GM21723 (cell line): ENCODE measurements around the gene COBL.

Experiments
- ATAC-seq: cut with Tn5 transposase; IDR thresholded peaks from one replicate; pipeline ENCODE4 v1.9.1; 2021; ENCODE audit warnings: mild to moderate bottlenecking, moderate library complexity; ENCODE audit not compliant: unreplicated experiment

The COBL gene, protein sequence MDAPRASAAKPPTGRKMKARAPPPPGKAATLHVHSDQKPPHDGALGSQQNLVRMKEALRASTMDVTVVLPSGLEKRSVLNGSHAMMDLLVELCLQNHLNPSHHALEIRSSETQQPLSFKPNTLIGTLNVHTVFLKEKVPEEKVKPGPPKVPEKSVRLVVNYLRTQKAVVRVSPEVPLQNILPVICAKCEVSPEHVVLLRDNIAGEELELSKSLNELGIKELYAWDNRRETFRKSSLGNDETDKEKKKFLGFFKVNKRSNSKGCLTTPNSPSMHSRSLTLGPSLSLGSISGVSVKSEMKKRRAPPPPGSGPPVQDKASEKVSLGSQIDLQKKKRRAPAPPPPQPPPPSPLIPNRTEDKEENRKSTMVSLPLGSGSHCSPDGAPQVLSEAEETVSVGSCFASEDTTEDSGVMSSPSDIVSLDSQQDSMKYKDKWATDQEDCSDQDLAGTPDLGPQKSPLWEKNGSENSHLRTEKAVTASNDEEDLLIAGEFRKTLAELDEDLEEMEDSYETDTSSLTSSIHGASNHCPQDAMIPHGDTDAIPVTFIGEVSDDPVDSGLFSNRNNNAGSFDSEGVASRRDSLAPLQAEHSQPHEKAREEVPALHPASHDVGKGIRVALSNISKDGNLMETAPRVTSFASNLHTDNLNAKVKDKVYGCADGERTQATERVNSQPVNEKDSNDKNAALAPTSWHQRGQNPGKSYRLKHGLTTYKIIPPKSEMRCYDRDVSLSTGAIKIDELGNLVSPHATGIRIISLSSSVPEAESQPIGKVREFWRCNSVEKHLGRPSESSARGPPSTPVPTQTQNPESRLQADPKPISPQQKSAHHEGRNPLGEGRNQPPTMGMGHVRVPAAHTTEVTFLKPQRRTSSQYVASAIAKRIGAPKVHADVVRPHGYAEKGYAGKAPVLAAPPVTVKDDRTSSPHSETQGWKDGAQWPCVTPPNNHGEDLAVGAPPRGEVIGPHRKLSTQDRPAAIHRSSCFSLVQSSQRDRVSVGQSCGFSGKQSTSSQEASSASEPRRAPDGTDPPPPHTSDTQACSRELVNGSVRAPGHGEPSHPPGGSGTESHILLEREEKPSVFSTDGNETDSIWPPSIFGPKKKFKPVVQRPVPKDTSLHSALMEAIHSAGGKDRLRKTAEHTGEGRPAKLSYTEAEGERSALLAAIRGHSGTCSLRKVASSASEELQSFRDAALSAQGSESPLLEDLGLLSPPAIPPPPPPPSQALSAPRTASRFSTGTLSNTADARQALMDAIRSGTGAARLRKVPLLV

GRCh38 chr7:51316666-51317581, at the start of gene COBL:
COBL (minus strand) TSS chr7:51316809; CDS start chr7:51316633, 176 bp downstream.
- no peak for ATAC-seq

DNA sequence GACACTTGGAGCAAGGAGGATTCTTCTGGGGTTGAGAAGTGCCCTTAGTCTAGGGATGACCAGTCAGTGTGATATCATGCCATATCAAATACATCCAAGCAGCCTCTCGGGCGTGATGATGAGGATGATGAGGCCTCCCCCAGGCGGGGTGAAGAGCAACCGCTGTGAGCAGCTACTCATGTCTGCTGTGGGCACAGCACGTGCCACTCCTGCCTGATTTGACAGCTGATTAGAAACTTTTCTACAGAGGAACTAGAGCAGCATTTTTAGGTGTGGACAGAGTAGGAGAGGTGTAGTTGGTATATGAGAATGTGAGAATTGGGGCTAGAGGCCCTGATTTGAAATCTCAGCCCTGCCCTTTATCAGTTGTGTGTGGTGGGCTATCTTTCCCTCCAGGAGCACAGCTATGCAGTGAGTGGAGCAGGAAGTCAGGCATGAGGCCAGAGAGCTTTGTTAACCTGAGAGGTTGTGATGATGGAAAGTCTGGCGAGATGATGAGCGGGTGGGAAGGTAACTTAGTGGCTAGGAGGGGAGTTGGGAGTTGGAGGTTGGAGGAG, 49.6 kb upstream of the COBL start:
- no peak for ATAC-seq

DNA sequence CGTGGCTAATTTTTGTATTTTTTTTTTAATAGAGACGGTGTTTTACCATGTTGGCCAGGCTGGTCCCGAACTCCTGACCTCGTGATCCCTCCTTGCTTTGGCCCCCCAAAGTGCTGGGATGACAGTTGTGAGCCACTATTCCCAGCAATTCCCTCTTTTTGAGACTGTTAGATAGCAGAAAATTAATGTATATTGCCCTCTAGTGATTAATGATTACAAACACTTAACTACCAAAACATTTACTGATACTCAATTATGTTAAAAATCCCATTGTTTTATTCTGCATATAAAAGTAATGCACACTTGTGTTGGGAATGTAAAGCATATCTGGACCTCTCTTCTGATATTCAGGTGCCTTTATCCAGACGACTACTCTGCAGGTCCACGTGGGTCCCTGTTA, 41.2 kb upstream of the COBL start:
- no peak for ATAC-seq

DNA sequence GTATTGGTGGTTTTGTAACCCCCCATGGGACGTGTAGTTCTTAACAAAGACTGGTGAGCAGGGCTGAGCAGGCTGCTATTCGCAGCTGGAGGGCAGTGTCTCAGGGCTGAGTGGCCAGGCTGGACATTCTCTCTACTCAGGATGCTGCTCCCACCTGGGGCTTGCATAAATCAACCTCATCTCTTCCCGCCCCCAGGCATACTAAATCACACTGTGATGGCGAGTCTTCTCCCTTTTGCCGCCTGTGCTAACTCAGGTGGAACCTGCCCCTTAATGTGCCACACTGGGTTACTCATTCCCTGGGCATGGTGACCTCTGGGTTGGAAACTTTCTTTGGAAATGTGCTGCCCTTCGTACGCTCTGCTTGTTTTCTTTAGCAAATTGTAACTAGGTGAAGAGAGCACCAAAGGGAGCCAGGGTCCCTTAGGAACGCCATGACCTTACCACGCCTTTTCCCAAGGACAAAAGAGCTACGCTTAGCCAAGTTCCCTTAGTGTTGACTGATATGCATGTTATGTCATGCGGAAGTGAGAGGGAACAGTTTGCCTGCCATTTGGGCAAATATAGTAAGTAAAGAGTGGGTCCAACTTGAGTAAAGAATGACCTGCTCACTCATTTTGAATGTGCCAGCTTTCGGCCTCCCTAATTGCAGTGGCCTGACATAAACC, 40.4 kb upstream of the COBL start:
- no peak for ATAC-seq

DNA sequence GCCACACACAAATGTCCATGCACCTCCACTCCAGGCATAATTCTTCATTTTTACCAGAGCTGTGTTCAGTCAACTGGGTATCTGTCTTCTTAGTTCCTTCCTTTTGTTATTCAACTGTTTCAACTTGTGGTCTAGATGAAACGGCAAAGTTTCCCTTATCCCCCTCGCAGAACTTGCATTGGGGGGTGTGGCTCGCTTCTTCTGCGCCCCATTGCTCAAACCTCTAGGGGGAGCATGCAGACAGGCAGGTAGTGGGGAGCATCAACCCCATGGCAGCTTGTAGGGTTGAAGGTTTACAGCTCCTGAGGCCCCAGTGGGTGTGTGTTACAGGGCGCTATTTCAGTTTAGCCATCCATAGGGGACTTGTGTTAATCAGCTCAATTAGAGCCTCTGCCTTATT, 38.3 kb upstream of the COBL start:
- no peak for ATAC-seq

DNA sequence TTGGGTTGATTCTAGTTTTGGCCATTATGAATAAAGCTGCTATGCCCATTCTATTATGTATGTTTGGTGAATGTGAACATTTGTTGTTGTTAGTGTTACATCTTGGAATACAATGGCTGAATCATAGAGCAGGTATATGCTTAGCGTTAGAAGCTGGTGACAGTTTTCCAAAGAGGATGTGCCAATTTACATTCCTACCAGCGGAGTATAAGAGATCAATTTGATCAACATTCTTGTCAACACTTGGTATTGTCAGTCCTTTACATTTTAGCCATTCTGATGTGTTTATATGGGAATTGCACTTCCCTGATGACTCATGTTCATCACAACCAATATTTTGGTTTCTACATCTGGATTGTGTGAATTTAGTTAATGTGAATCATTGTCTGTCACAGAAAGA, 37.8 kb upstream of the COBL start:
- no peak for ATAC-seq

GRCh38 chr7:51352174-51353100, 35.8 kb upstream of the COBL start:
- ATAC-seq: no peak

GRCh38 chr7:51351661-51352060, 35.1 kb upstream of the COBL start:
- no peak for ATAC-seq

DNA sequence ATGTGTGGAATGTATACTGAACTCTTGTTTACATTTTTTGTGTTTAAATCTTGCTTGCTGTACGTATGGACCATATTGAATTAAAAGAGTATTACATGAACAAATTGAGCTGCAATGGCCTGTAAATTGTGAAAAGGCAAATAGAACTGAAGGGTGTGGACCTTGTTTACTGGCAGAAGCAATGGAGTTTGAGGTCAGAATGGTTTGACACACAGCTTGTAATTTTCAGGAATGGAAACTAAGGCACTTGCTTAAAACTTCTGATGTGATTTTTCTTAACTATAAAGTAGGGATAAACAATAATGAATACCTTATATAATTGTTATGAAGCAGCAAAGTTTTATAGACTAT, 33.9 kb upstream of the COBL start:
- ATAC-seq: no peak

DNA sequence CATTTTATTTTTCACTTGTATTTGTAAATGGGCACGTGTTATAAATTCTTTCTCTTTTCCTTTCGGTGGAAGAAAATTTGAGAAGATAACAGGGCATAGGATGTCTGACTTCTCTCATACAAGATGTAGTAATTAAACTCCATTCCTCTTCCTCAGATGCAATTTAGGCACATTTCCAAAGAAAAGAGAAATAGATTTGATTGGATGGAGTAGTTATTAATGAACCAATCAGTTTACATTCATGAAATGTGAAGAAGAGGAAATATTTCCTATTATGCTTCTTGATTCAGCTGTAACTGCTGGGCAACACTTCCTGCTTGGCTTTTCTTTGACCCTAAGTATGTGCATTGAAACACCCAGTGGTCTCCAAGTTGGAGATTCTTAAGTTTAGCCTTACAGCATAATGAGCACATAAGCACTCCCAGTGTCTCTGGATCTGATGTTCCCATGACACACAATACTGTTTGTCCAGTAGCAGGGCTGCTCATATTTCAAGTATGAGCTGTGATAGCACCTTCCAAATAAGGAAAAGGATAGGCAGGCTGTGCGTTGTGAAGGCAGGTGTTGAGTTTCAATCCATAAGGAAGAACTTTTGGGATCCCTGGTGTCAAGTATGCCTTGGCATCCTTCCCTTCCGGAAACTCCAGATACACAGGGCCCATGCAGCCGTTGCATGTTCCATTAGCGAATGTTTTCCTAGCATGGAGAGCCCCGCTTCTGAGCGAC, 33.4 kb upstream of the COBL start:
- ATAC-seq: no peak

DNA sequence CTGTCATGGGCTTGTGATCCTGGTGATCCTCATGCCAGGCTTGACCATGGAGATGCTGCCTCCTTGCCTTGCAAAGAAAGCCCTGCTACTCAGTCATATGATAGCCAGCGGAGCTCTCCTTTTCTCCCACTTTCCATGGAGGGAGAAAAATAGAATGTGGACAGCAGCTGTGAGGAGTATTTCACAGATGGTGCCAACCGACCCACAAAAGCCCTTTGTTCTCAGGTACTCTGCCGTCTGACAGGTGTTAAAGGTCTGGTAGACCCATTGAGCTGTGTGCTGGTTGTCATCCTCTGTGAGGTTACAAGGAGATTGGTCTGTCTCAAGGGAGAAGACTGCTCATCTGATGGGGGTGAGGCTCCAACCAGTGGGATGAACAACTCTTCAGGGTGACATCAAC, 29.5 kb upstream of the COBL start:
- no peak for ATAC-seq

- no peak for ATAC-seq
These were observed 28.0 kb upstream of the COBL start for GRCh38 chr7:51344406-51345138.

DNA sequence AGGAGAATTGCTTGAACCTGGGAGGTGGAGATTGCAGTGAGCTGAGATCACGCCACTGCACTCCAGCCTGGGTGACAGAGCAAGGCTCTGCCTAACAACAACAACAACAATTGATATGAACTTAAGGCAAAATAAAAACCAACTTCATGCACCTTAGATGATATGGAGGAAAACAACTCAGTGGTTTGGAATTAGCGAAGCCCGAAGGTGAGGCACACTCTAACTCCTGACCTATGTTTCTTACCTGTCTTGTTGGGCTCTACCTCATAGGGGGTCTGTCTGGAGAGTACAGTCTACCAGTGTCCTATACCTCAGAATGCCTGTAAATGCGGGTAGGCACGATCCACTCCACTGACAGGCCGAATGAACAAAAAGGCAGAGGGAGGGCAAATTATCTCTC, 24.3 kb upstream of the COBL start:
- ATAC-seq: no peak

DNA sequence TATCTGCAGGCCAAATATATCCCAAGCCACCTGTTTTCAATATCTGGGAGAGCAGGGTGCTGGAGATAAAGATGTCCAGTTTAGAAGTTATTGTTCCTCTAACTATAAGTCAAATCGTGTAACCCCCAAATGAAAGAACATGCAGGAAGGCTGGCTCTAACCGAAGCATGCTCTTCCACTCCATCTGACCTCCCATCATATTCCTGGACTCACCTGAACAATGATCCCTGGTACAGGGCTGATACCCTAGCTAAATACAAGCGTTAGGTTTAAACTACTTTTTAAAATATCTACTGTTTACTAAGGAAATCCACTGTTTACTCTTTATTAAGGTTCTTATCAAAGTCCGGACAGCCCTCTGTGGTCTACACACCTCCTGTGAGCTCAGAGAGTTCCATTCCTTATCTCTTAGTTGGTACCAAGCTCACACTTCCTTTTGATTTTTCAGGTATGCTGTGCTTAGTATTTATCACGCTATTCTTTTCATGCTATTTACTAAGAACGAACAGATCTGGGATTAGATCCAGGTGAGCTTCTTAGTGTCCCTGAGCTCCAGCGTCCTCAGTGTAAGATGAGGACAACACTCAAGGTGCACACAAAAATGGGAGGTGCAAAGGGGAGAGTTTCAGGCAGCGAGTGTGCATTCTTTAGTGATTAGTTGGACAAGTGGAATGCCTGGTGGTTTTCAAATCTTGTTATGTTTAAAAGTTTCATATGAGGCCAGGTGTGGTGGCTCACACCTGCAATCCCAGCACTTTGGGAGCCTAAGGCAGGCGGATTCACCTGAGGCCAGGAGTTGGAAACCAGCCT, 23.6 kb upstream of the COBL start:
- ATAC-seq: no peak

- ATAC-seq: no peak
These were observed 18.4 kb upstream of the COBL start for GRCh38 chr7:51335057-51335456.

- no peak for ATAC-seq
These were observed 13.2 kb upstream of the COBL start for GRCh38 chr7:51329696-51330263.
